T-cell (primary cell): ENCODE data around the gene PPP1R9B. TPM values are rescaled to one million over a fixed set of nuclear protein-coding genes. Genes with fewer than 3 reads are reported as not detected.

ENCODE experiments used
- ATAC-seq, 4 experiments: fragments of 200-7000 bp in 3 of 4; fragments of 150-1000 bp in 1 of 4; cut with Tn5 transposase; replicated peaks in 1 of 4; 1 replicate in 3 of 4; 2 replicates in 1 of 4; pipeline ENCODE4 v1.10.0; 2021; ENCODE audit warnings: moderate library complexity in 3 of 4, mild to moderate bottlenecking in 2 of 4, moderate number of reproducible peaks in 1 of 4
- CTCF ChIA-PET, 2 donors: fragments of 300-600 bp; sonication (Branson Sonifier 250); formaldehyde crosslinking; loops; one replicate each; lab custom pipeline; 2022; ENCODE audit warnings: antibody characterized with exemption in 2 of 2; lab: Charles Lee
- POLR2A ChIA-PET, 2 donors: fragments of 300-600 bp; sonication (Branson Sonifier 250); formaldehyde crosslinking; loops; one replicate each; lab custom pipeline; 2022; ENCODE audit warnings: antibody characterized with exemption in 2 of 2; lab: Charles Lee
- DNase-seq, 35 experiments: peaks; one replicate each; pipeline versions ENCODE4 v3.0.0 to v3.0.0-alpha.2; 2013 to 2023
- H3K27ac ChIP-seq: one replicate; pipeline ENCODE4 v1.5.1; 2013; ENCODE audit warnings: low read length
- H3K27me3 ChIP-seq, 2 experiments: replicated peaks in 1 of 2; 1 replicate in 1 of 2; 2 replicates in 1 of 2; pipeline versions ENCODE4 v1.6.1 to v1.7.0; 2013; ENCODE audit warnings: low read length in 1 of 2, mixed read lengths in 1 of 2; ENCODE audit not compliant: control insufficient read depth in 2 of 2, insufficient read depth in 2 of 2; ENCODE audit errors: extremely low read depth in 1 of 2
- H3K36me3 ChIP-seq, 2 donors: 1 replicate in 1 of 2; 2 replicates in 1 of 2; pipeline versions ENCODE4 v1.6.1 to v1.7.0; 2013; ENCODE audit warnings: low read length in 1 of 2; ENCODE audit not compliant: control insufficient read depth in 2 of 2, insufficient read depth in 1 of 2; ENCODE audit errors: extremely low read depth in 1 of 2
- H3K4me1 ChIP-seq, 2 experiments: 1 replicate in 1 of 2; 2 replicates in 1 of 2; pipeline versions ENCODE4 v1.6.1 to v1.7.0; 2013; ENCODE audit warnings: low read length in 2 of 2, mixed read lengths in 1 of 2; ENCODE audit not compliant: insufficient read depth in 2 of 2, control insufficient read depth in 1 of 2; ENCODE audit errors: extremely low read depth in 1 of 2
- H3K4me3 ChIP-seq, 2 donors: 1 replicate in 1 of 2; 2 replicates in 1 of 2; pipeline versions ENCODE4 v1.5.1 to v1.7.0; 2013; ENCODE audit warnings: mild to moderate bottlenecking in 2 of 2, low read length in 1 of 2, moderate library complexity in 1 of 2; ENCODE audit not compliant: control insufficient read depth in 1 of 2; ENCODE audit errors: extremely low read depth in 1 of 2
- H3K9me3 ChIP-seq: 2 replicates; pipeline ENCODE4 v1.7.0; 2013
- H3K27ac Mint-ChIP-seq, 2 donors: one replicate each; pipeline ENCODE4 v1.8.0; 2020 to 2021; ENCODE audit warnings: mild to moderate bottlenecking in 2 of 2, mixed read lengths in 2 of 2
- H3K27me3 Mint-ChIP-seq, 2 donors: one replicate each; pipeline ENCODE4 v1.8.0; 2021 to 2022; ENCODE audit warnings: mixed read lengths in 2 of 2
- H3K36me3 Mint-ChIP-seq: one replicate; pipeline ENCODE4 v1.8.0; 2021; ENCODE audit warnings: mixed read lengths
- H3K4me1 Mint-ChIP-seq, 3 donors: one replicate each; pipeline ENCODE4 v1.8.0; 2020 to 2022; ENCODE audit warnings: mixed read lengths in 3 of 3, mild to moderate bottlenecking in 1 of 3
- H3K4me3 Mint-ChIP-seq, 3 donors: one replicate each; pipeline ENCODE4 v1.8.0; 2020 to 2022; ENCODE audit warnings: mild to moderate bottlenecking in 3 of 3, mixed read lengths in 3 of 3, moderate library complexity in 3 of 3
- H3K9me3 Mint-ChIP-seq, 3 donors: one replicate each; pipeline ENCODE4 v1.8.0; 2020 to 2022; ENCODE audit warnings: mixed read lengths in 3 of 3
- WGBS: methylation state at CpG from one replicate; pipeline ENCODE4 v1.1.5; 2013; ENCODE audit warnings: missing lambda C conversion rate; ENCODE audit not compliant: insufficient coverage; 5-methylcytosine and 5-hydroxymethylcytosine counted together
- total RNA-seq, 35 experiments: library from RNA in 6 of 35; stranded (reverse) in 6 of 35; fragments of 120-200 nt in 1 of 35; gene quantifications; one replicate each; pipeline versions ENCODE4 v1.2.1 to v1.2.4 and lab custom pipeline; 2013 to 2026

The PPP1R9B gene
- total RNA-seq, 5 donors from 2014 or later (not counting 1 experiment from before 2014, with no cell fraction given) = 69.5 to 95.9 (median 91.3) TPM

DNA sequence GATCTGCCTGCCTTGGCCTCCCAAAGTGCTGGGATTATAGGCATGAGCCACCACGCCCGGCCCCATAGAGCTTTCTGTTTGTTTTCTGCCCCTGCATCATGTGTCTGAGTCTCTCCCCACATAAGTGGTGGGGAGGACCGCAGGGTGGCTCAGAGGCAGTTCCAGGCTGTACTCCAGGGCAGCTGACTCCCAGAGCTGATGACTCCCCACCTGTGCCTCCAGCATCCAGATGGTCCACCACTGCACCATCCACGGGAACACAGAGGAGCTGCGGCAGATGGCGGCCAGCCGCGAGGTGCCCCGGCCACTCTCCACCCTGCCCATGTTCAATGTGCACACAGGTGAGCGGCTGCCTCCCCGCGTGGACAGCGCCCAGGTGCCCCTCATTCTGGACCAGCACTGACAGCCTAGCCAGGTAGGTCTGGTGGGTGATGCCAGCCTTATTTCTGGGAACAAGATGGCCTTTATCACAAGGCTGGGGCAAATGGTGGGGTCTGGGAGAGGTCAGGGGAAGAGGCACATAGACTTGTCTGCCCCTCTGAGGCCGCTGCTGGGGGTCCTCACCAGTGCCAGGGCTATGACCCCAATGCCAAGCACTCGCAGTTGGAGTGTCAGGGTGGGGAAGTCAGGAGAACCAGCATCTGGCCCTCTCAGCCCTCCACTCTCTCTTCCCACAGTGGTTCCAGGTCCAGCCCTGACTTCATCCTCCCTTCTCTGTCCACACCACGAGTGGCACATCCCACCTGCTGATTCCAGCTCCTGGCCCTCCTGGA, 24.7 kb upstream of the PPP1R9B start:
- Histone ChIP-seq H3K27me3 (peaks cover 0 to 13% of the 10 kb centered on the region in 2 experiments), H3K4me1 (peaks cover 0 to 9% of the 10 kb centered on the region in 2 experiments), H3K27ac (no peak overlapping the region), H3K36me3 (no peaks in the 10 kb centered on the region), H3K4me3 (no peak overlapping the region), H3K9me3 (no peaks in the 10 kb centered on the region)
- no peak for ATAC-seq
- 96% methylated on average over 13 of the region's 16 CpGs for WGBS
- H3K27me3 Mint-ChIP-seq = no peaks in the 10 kb centered on the region
- H3K36me3 Mint-ChIP-seq = no peaks in the 10 kb centered on the region
- CTCF ChIA-PET = interaction anchor here in 1 of 2 donors (0.6 kb wide), 1 partner anchor 25 kb away, joined by 3 read pairs; no protein-coding TSS in a partner anchor
- POLR2A ChIA-PET = no interaction called here
- H3K4me3 Mint-ChIP-seq = no peak overlapping the region
- peaks cover 9 to 11% (median 10%) of the 10 kb centered on the region in 3 donors for H3K4me1 Mint-ChIP-seq
- no peaks in the 10 kb centered on the region for H3K9me3 Mint-ChIP-seq
- DNase-seq = no peak
- H3K27ac Mint-ChIP-seq = no peak overlapping the region

DNA sequence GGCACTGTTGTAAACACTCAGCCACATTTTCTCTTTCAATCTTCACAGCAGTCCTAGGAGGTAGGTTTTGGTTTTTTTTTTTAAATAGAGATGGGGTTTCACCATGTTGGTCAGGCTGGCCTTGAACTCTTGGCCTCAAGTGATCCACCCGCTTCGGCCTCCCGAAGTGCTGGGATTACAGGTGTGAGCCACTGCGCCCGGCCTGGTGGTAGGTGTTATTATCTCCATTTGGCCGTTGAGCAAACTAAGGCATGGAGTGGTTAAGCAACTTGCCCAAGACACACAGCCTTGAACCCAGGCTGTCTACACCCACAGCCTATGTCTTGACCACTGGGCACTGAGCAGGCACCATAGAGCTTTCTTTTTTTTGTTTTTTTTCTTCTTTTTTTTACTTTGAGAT, 24.0 kb upstream of the PPP1R9B start:
- Histone ChIP-seq H3K36me3 (no peaks in the 10 kb centered on the region), H3K4me1 (peaks cover 0 to 10% of the 10 kb centered on the region in 2 experiments), H3K27ac (no peak overlapping the region), H3K4me3 (no peak overlapping the region), H3K9me3 (no peaks in the 10 kb centered on the region), H3K27me3 (peaks cover 0 to 13% of the 10 kb centered on the region in 2 experiments)
- Mint-ChIP-seq H3K4me3 (no peak overlapping the region), H3K27ac (no peak overlapping the region), H3K36me3 (no peaks in the 10 kb centered on the region), H3K27me3 (no peaks in the 10 kb centered on the region), H3K4me1 (peaks cover 11 to 13% (median 12%) of the 10 kb centered on the region in 3 donors), H3K9me3 (no peaks in the 10 kb centered on the region)
- WGBS = no CpG with 5 or more reads among the region's 6 CpGs
- ATAC-seq (no peak), DNase-seq (no peak)
- ChIA-PET CTCF (interaction anchor here in 1 of 2 donors (0.6 kb wide), 2 partner anchors 25 to 356 kb away, joined by 3 read pairs; no protein-coding TSS in a partner anchor), POLR2A (no interaction called here)

DNA sequence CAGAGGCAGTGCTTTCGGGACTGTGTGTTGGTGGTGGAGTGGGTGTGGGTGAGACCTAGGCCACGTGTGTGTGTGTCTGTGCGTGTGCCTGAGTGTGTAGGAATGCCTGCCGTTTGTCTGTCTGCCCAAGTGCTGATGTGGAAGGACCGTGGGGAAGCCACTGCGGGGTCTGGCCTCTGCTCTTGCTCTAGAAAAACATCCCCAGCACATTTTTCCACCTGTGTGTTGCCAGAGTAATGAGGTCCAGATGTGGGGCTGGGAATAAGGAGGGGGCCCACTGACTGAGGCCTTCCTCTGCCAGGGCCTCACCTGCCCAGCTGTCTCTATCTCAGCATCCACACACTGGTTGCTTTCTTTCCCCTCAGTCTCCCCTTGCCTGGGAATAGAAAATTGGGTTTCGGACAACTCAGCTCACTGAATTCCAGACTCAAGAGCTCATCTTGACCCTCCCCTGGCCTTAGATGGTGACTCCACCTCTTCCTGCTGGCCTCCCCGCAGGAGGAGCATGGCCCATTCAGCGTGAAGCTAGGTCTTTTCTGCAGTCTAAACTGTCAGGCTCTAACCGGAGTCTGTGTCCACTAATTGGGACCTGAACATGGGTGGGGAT, 23.0 kb upstream of the PPP1R9B start:
- H3K27me3 Mint-ChIP-seq = no peaks in the 10 kb centered on the region
- DNase-seq = no peak
- no peaks in the 10 kb centered on the region for H3K9me3 ChIP-seq
- POLR2A ChIA-PET = no interaction called here
- WGBS = 70% methylated on average over 5 of the region's 10 CpGs
- H3K4me3 ChIP-seq = no peak overlapping the region
- no peaks in the 10 kb centered on the region for H3K36me3 ChIP-seq
- no peak overlapping the region for H3K4me3 Mint-ChIP-seq
- no peaks in the 10 kb centered on the region for H3K36me3 Mint-ChIP-seq
- no peak for ATAC-seq
- CTCF ChIA-PET = interaction anchor here in 1 of 2 donors (0.6 kb wide), 1 partner anchor 355 kb away, joined by 3 read pairs; no protein-coding TSS in a partner anchor
- no peak overlapping the region for H3K27ac Mint-ChIP-seq
- no peak overlapping the region for H3K27ac ChIP-seq
- peaks cover 0 to 21% of the 10 kb centered on the region in 2 experiments for H3K27me3 ChIP-seq
- peaks cover 0 to 19% of the 10 kb centered on the region in 2 experiments for H3K4me1 ChIP-seq
- no peaks in the 10 kb centered on the region for H3K9me3 Mint-ChIP-seq
- peaks cover 18 to 19% (median 19%) of the 10 kb centered on the region in 3 donors for H3K4me1 Mint-ChIP-seq

DNA sequence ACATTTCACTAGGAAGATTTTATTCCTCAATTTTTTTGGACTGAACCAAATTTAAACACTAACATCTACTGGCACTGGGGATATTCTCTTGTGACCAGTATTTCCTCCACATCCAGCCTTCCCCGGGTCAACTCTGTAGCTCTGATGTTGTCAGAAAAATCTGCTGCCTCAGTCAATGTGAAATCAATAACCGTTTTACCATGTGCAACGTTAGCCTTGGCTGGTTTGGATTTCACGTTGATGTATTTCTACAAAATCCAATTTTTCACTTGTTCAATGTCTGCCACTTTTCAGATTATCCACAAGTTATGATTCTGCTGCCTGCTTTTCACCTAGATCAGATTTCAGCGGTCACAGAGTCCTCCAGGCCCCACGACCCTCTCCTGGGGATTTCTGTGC, 22.5 kb upstream of the PPP1R9B start:
- no peaks in the 10 kb centered on the region for H3K9me3 ChIP-seq
- no peak overlapping the region for H3K4me3 Mint-ChIP-seq
- ATAC-seq = no peak
- no peaks in the 10 kb centered on the region for H3K36me3 ChIP-seq
- H3K27ac Mint-ChIP-seq = no peak overlapping the region
- CTCF ChIA-PET = no interaction called here
- no peaks in the 10 kb centered on the region for H3K27me3 Mint-ChIP-seq
- H3K27me3 ChIP-seq = peaks cover 0 to 26% of the 10 kb centered on the region in 2 experiments
- H3K27ac ChIP-seq = no peak overlapping the region
- no peaks in the 10 kb centered on the region for H3K9me3 Mint-ChIP-seq
- H3K4me3 ChIP-seq = no peak overlapping the region
- peaks cover 13 to 14% (median 14%) of the 10 kb centered on the region in 3 donors for H3K4me1 Mint-ChIP-seq
- DNase-seq = no peak
- H3K4me1 ChIP-seq = peaks cover 0 to 19% of the 10 kb centered on the region in 2 experiments
- H3K36me3 Mint-ChIP-seq = no peaks in the 10 kb centered on the region
- 77% methylated on average over 6 of the region's 6 CpGs for WGBS
- POLR2A ChIA-PET = no interaction called here

DNA sequence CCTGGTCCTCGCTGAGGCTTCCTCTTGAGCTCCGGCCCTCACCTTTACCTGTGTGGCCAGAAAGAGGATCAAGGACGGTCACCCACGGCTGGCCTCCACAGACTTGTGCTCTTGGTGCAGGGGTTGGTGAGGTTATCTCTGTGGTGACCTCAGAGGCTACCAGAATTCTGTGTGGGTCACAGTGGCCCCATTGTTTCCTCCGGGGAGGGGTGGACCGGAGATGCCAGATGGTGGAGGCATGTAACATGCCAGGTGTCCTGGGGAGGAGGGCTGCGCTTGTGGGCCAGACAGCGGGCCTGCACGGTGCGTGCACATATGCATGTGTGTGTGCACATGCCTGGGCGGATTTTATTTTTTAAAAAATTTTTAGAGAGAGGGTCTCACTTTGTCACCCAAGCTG, 21.7 kb upstream of the PPP1R9B start:
- DNase-seq = no peak
- Histone ChIP-seq H3K4me3 (no peak overlapping the region), H3K4me1 (peaks cover 0 to 18% of the 10 kb centered on the region in 2 experiments), H3K27ac (no peak overlapping the region), H3K9me3 (no peaks in the 10 kb centered on the region), H3K27me3 (peaks cover 0 to 34% of the 10 kb centered on the region in 2 experiments), H3K36me3 (no peaks in the 10 kb centered on the region)
- WGBS = 98% methylated on average over 6 of the region's 11 CpGs
- ChIA-PET POLR2A (no interaction called here), CTCF (no interaction called here)
- no peak overlapping the region for H3K27ac Mint-ChIP-seq
- no peaks in the 10 kb centered on the region for H3K9me3 Mint-ChIP-seq
- no peaks in the 10 kb centered on the region for H3K27me3 Mint-ChIP-seq
- H3K4me3 Mint-ChIP-seq = no peak overlapping the region
- H3K4me1 Mint-ChIP-seq = peaks cover 12 to 14% (median 13%) of the 10 kb centered on the region in 3 donors
- H3K36me3 Mint-ChIP-seq = no peaks in the 10 kb centered on the region
- ATAC-seq = no peak

DNA sequence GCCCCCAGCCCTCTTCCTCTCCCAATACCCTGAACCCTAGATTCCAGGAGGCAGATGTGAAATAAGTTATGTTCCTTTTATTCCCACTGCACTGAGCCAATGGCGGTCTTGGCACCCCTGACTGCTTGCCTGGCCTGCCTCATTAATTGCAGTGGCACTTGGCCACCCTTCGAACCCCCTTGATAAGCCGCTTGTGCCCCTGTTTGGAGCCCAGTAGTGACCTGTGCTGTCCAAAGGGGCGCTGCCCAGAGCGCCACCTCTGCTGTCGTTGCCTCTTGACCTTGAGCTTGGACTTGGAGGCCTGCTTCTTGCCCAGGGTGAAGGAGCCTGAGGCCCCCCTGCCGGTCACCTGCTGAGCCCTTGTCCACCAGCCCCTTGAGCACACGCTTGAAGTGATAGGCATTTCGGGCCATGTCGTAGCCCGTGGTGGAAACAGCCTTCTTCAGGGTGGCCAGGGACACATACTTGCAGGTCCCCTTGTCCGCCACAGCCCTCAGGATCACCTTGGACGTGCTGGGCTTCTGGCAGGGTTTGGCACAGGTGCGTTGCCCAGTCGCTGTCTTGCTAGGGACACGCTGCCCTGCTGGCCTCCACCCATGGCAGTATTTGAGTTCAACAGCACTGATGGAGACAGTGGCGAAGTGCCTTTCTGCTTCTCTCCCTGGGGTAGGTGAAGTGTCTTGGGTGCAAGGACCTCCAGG, 21.0 kb upstream of the PPP1R9B start:
- WGBS = 85% methylated on average over 17 of the region's 17 CpGs
- POLR2A ChIA-PET = no interaction called here
- Mint-ChIP-seq H3K4me3 (no peak overlapping the region), H3K27me3 (no peaks in the 10 kb centered on the region), H3K36me3 (no peaks in the 10 kb centered on the region), H3K4me1 (peaks cover 12 to 14% (median 13%) of the 10 kb centered on the region in 3 donors), H3K9me3 (no peaks in the 10 kb centered on the region), H3K27ac (no peak overlapping the region)
- CTCF ChIA-PET = no interaction called here
- ATAC-seq = no peak
- Histone ChIP-seq H3K36me3 (no peaks in the 10 kb centered on the region), H3K4me1 (peaks cover 0 to 18% of the 10 kb centered on the region in 2 experiments), H3K27ac (no peak overlapping the region), H3K4me3 (no peak overlapping the region), H3K9me3 (no peaks in the 10 kb centered on the region), H3K27me3 (peaks cover 0 to 30% of the 10 kb centered on the region in 2 experiments)
- DNase-seq = no peak
